DMS53 treated with DMSO at 0.1 percent for 48 hours (cell line): Measurements from ENCODE around the gene TGFBR2.
A peak's percentile ranks its signal among the peaks of the same experiment; 100 is the strongest.

Experiments
- DNase-seq: peaks from one replicate; lab custom pipeline; 2025; ENCODE audit not compliant: unreplicated experiment; lab: John Stamatoyannopoulos, UW

The TGFBR2 gene

DNA sequence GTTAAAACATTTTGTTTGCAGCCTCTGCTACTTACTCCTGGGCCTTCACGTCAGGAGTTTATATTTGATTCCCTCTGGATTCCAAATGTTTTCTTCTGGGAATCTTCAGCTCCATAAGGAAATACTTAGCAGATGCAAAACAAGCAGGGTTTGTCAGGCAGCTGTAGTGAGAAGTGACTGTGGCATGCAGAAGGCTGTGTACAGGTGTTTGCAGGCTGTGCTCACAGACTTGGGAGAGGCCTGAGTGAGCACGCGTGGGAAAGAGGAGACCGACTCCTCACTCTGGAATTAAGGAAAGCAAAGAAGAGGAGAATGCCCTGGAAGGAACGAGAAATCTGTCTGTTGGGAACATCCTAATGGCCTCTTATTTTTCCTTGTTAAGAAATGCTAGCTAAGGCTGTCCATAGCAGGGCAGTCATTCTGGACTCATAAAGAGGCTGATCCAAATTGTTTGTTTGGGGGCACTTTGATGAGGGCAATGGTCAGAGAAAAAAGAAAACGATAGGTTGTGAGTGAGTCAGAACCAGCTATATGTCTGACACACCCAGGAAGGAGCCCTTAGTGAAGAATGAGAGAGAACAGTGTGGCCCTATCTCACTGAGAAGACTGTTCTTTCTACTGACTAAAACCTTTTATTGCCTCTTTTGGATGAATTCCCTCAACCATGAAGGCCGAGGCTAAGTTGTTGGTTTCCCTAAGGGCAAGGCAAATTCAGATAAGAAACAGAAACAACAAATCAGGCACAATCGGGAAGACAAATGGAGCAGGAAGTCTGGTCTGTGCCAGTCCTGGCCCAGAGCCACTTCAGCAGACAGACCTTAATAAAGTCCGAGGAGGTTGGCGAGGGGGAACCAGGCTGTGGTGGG is 82.6 kb downstream of the TGFBR2 start:
- no peak for DNase-seq

DNA sequence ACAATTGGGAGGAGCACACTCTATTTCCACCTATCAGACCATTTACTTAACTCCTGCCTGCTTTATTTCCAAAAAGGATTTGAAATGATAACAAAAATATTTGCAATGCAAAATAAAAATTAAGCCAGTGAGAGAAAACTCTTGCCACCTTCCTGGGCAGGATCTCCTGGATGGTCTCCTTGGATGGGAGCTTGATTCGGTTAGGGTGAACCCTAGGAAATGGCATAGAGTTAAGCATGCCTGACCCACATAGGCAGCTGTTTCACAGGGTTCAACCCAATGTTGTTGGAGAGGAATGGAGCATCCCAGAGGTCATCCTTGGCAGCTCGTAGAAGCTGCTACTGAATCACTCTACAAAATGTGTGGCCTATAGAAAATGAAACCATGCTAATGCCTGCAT is 83.8 kb downstream of the TGFBR2 start:
- DNase-seq, result no peak

DNA sequence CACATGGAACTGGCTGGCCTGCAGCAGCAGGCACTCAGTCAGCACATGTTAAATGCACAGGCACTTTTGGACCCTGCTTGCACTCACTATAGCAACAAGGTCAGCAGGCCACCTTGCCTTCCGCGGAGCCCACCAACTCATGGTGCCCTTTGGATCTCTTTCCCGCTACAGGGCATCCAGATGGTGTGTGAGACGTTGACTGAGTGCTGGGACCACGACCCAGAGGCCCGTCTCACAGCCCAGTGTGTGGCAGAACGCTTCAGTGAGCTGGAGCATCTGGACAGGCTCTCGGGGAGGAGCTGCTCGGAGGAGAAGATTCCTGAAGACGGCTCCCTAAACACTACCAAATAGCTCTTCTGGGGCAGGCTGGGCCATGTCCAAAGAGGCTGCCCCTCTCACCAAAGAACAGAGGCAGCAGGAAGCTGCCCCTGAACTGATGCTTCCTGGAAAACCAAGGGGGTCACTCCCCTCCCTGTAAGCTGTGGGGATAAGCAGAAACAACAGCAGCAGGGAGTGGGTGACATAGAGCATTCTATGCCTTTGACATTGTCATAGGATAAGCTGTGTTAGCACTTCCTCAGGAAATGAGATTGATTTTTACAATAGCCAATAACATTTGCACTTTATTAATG is 85.0 kb downstream of the TGFBR2 start:
- no peak for DNase-seq

DNA sequence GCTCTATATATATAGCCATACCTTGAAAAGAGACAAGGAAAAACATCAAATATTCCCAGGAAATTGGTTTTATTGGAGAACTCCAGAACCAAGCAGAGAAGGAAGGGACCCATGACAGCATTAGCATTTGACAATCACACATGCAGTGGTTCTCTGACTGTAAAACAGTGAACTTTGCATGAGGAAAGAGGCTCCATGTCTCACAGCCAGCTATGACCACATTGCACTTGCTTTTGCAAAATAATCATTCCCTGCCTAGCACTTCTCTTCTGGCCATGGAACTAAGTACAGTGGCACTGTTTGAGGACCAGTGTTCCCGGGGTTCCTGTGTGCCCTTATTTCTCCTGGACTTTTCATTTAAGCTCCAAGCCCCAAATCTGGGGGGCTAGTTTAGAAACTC is 85.5 kb downstream of the TGFBR2 start:
- DNase-seq, result no peak

DNA sequence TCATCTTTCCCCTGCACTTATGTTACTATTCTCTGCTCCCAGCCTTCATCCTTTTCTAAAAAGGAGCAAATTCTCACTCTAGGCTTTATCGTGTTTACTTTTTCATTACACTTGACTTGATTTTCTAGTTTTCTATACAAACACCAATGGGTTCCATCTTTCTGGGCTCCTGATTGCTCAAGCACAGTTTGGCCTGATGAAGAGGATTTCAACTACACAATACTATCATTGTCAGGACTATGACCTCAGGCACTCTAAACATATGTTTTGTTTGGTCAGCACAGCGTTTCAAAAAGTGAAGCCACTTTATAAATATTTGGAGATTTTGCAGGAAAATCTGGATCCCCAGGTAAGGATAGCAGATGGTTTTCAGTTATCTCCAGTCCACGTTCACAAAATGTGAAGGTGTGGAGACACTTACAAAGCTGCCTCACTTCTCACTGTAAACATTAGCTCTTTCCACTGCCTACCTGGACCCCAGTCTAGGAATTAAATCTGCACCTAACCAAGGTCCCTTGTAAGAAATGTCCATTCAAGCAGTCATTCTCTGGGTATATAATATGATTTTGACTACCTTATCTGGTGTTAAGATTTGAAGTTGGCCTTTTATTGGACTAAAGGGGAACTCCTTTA is 86.2 kb downstream of the TGFBR2 start:
- DNase-seq, result peak; percentile 9

DNA sequence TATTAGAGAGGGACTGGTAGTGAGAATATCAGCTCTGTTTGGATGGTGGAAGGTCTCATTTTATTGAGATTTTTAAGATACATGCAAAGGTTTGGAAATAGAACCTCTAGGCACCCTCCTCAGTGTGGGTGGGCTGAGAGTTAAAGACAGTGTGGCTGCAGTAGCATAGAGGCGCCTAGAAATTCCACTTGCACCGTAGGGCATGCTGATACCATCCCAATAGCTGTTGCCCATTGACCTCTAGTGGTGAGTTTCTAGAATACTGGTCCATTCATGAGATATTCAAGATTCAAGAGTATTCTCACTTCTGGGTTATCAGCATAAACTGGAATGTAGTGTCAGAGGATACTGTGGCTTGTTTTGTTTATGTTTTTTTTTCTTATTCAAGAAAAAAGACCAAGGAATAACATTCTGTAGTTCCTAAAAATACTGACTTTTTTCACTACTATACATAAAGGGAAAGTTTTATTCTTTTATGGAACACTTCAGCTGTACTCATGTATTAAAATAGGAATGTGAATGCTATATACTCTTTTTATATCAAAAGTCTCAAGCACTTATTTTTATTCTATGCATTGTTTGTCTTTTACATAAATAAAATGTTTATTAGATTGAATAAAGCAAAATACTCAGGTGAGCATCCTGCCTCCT is 87.2 kb downstream of the TGFBR2 start:
- peak; percentile 9 for DNase-seq

DNA sequence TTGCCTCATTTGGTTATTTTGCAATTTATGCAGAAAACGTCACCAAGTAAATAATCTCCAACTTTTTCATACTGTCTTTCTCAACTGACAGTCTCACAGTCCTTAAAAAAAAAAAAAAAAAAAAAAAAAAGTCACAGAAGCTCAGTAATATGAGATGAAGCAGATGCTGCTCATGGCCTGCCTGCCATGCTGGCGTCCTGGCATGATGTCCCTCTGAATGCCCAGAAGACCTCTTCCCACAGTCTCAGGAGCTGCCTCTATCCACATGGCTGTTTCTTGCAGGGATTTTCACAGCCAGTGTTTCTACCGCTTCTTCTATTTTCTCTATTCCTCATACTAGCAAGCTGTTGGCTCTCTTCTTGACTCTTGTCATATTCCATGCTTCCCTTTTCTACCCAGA is 87.7 kb downstream of the TGFBR2 start:
- no peak for DNase-seq

DNA sequence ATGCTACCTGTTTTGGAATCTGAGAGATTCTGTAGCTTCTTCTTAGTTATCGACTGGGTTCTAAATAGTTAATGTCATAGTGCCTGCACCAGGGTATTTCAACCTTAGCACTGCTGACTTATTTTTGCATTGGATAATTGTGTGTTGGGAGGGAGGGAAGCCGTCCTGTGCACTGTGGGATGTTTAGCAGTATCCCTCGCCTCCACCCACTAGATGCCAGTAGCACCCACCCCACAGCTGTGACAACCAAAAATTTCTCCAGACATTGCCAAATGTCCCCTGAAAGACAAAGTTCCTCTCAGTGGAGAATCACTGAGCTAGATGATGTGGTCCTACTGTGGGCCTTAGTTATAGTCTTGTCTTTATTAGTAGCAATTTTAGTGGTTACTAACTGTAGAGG is 88.3 kb downstream of the TGFBR2 start:
- no peak for DNase-seq

DNA sequence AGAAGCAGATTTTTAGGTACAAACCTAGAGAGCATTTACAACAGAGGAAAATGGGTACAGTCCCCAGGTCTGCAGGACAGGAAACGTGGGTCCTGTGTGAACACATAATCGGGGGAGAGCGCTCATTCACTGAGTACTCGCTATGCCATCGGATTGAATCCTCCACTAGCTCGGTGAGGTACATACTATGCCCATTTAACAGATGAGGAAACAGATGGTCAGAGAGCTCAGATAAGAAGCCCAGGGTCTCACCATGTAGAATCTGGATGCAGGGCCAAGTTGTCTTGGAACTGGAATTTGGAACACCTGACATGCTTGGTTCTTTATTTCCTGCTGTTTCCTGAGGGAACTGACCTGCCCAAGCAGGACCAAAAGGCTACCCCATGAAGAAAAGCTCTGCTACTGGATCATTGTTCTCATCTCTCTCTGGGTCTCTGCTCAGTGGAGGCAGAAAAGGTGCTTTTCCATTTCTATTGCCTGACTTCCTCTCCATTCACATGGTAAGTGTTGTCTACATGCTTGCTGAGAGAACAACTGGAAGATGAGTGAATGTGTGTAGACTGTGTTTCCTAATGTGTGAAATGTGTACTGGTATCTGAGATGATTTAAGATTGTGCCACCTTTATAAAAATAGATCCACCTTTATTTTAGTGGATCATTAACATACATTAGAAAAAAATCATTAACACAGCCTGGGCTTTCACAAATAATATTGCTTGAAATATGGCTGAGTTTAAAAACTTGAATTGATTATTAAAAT is 89.1 kb downstream of the TGFBR2 start:
- DNase-seq, result no peak

DNA sequence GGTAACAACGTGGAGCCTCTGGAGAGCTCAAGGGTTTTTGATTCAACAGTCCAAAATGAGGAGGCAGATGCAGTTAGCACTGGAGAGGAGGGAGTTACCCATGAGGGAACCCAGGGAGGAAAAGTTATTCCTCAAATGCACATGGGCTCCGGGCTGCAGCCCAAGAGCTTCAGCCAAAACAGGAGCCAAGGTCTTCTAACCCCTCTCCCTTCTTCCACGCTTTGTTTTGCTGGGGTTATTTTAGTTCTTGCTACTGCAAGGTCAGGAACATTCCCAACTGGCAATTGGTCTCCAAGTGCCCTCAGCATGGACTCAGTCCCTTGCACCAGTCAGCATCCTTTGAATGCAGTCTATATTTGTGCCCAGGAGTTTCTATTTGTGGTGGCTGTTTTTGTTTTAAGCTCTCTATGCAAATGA is 90.0 kb downstream of the TGFBR2 start:
- no peak for DNase-seq

DNA sequence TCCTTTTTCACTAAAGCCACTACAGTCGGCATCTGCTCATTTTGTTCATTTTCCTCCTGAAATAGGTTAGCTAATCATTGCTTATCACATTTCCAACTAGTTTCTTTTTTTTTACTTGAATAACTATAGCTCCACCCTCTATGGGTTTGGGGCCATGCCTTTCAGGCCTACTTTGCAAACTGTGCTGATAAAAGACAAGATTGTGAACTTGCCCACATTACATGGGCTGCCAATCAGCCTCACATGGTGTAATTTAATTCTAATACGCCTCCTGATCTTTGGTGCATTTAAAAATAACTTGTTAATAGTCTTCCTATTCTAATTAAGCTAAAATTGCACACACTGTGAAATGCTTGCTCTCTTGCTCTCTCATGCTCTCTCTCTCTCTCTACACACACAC is 90.5 kb downstream of the TGFBR2 start:
- DNase-seq, result no peak

DNA sequence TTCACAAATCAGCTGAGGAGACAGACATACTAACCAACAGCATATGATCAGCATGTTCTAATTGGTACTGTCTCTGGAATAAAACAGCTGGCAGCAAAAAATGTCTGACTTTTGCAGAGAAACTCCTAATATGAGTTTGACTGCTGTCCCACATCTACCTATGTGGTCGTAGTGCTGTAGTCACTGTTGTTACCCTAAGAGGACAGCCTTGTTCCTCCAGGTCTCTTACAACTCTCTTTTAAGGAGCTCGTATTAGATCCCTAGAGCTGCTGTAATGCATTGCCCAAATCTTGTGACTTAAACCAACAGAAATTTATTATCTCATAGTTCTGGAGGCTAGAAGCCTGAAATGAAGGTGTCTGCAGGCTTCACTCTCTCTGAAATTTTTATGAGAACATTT is 92.1 kb downstream of the TGFBR2 start:
- DNase-seq, result no peak

DNA sequence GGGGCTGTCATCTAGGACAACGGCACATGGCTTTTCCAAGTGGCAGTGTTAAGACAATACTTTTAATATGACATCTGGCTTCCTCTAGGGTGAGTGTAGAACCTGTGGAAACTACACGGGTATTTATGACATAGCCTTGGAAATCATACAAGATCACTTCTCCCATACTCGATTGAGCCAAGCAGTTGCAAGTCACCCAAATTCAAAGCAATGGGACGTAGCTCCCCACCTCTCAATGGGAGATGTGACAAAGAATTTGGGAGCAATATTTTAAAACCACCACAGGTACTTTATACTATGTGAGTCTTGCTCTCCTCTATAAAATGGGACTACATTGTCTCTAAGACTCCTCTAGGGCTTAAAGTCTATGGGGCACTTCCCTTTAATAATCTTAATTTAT is 93.5 kb downstream of the TGFBR2 start:
- no peak for DNase-seq

DNA sequence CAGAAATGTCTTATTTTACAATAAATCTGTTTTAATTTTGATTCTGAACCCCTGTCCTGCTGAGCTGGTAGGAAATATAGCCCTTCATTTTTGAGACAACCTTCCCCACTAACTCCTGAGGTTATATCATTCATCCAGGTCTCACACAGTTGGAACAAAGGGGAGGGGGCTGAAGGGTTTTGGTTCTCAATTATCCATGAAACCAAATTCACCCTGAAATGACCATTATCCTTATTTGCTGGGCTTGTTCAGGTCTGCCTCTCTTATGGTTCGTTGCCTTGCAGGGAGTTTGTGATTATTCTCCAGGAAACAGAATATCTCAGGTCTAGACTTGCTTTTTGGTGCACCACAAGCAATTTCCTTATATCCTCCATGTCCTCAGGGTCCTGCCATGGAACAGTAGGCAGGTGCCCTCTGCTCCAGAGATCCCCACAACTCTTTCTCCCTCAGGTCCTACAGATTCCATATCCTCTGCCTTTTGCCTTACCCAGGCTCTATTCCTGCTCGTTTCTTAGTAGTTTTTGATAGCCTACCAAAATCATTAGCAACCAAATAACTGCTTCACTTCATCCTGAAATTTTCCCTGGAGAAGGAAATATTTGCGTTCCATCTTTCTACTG is 94.4 kb downstream of the TGFBR2 start:
- no peak for DNase-seq

DNA sequence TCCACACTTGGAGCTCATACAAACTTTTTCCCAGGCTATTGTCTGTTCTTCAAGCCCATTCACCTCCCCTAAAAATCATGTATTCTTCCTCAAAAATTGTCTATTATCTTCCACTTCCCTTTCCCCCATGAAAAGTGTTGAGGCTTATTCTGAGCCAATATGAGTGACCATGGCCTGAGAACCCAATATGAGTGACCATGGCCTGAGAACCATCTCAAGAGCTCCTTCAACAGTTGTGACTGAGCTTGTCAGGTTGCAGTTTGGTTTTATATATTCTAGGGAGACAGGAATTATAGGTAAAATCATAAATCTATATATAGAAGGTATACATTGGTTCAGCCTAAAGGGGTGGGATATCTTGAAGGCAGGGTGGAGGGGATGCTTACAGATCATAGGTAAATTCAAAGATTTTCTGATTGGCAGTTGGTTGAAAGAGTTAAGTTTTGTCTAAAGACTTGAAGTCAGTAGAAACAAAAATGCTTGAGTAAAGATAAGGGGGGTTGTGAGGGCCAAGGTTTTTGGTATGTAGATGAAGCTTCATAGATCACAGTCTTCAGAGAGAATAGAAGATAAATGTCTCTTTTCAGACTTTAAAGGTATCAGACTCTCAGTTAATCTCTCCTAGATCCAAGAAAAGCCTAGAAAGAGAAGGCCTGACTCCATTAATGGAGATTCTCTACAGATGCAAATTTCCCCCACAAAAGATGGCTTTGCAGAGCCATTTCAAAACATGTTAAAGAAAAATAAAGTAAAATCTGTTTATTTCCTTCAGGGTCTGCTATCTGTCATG is 95.8 kb downstream of the TGFBR2 start:
- DNase-seq, result no peak

DNA sequence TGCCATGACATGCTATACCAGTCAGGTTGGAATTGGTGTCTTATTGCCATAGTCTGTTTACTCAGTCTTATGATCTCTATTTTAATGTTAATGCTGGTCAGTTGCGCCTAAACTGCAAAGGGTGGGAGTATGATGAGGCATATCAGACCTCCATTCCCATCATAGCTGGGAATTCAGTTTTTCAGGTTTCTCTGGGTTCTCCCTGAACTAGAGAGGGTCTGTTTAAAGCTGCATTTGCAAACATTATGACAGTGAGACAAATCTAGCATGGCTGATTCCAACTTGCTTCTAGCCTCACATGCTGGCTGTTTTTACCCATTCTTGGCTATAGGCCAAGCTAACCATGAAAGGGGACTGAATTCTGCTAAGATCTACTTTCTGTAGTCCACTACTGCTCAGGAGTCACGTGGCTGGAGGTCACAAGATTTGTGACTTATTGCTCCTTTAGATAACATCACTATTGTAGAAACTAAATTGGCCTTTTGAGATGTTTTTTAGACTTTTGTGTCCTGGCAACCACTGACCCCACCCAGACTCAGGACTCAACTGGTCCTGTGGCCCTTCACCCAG is 96.5 kb downstream of the TGFBR2 start:
- DNase-seq, result no peak

DNA sequence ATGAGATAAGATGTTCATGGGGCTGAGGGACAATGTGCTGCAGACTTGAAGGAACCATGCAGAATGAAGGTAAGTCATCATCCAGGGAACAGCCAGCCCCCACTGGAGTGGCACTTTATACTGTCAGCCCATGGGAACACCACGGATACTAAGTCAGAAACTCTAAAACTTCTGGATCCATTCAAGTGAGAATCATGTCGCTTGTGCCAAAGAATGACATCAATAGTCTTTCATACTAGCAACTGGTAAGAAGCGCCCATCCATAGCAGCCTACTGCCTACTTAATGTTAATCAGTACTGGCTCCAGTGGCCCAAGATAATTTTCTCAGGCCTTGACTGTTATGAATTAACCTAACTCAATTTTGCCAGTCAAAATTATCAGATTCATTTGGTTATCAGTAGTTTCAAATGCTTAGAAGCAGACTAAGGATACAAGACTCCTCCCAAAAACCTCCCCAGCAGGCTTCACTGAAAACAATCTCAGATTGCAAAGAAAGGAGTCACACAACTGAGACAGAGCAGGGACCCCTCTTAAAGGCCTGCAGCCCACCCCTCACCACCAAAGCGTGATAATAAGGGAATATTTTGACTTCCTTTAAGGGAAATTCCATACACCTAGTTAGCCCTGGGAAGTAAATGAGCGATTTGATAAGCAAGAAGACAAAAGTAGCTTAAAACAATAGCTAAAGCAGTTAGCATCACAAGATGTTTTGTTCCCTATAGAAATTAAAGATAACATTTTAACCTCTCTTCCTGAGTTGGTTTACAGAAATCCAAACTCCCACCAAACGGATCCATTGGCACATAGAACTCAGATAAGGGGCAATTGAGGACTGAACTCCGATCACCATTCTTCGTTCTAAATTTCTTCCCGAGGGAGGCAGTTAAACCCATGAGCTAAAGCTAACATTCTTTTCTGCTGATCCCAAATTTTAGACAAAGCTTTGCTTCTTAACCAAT is 98.8 kb downstream of the TGFBR2 start:
- no peak for DNase-seq

DNA sequence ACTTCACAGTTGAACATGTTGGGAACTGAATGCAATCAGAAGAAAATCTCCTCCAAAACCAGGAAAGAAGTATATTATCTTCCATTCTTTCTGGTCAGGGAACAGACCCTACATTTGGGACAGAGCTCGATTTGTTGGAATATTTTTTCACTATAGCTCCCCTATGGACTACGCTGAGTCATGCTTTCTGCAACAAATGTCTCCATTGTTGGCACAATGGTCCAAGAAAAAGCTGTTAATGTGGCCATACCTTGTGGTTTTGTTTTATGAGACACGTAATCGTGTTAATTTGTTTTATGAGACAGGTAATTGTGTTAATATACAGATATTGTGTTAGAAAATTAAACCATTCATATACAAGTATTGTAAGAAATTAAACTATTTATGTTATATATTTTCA is 101.4 kb downstream of the TGFBR2 start:
- DNase-seq, result no peak
